Uterus (tissue), 4 donors: ENCODE measurements around the gene GHR. TPM values are rescaled to one million over a fixed set of nuclear protein-coding genes. Genes with fewer than 3 reads are reported as not detected.

Experiments used
- DNase-seq, 2 donors: peaks; one replicate each; pipeline ENCODE4 v3.0.0-alpha.2; 2019 to 2020
- H3K27ac ChIP-seq, 2 donors: fragments of 200-600 bp; sonication (generic); 1 replicate in 1 of 2; 2 replicates in 1 of 2; pipeline ENCODE4 v1.5.1; 2016 to 2018
- H3K27me3 ChIP-seq, 2 donors: fragments of 200-600 bp; sonication (generic); one replicate each; pipeline ENCODE4 v1.5.1; 2018 to 2019; ENCODE audit warnings: control low read depth in 1 of 2
- H3K36me3 ChIP-seq, 2 donors: fragments of 200-600 bp; sonication (generic); one replicate each; pipeline ENCODE4 v1.5.1; 2019; ENCODE audit warnings: control low read depth in 1 of 2
- H3K4me1 ChIP-seq, 2 donors: fragments of 200-600 bp; sonication (generic); one replicate each; pipeline ENCODE4 v1.5.1; 2018 to 2019; ENCODE audit warnings: control low read depth in 1 of 2
- H3K4me3 ChIP-seq, 2 donors: fragments of 200-600 bp; sonication (generic); 1 replicate in 1 of 2; 2 replicates in 1 of 2; pipeline ENCODE4 v1.5.1; 2018 to 2019; ENCODE audit warnings: mild to moderate bottlenecking in 1 of 2
- H3K9me3 ChIP-seq, 2 donors: fragments of 200-600 bp; sonication (generic); one replicate each; pipeline ENCODE4 v1.5.1; 2019; ENCODE audit warnings: control low read depth in 1 of 2
- CTCF ChIP-seq, 4 experiments: fragments of 200-600 bp in 2 of 4; fragments of 450-650 bp in 2 of 4; sonication (generic) in 2 of 4; IDR thresholded peaks; one replicate each; pipeline ENCODE4 v1.5.1; 2016 to 2019; ENCODE audit warnings: antibody characterized with exemption in 4 of 4, mild to moderate bottlenecking in 2 of 4, moderate library complexity in 1 of 4
- POLR2A ChIP-seq, 2 donors: fragments of 450-650 bp; IDR thresholded peaks; one replicate each; pipeline ENCODE4 v1.6.1; 2016; ENCODE audit warnings: antibody characterized with exemption in 2 of 2, mild to moderate bottlenecking in 1 of 2, moderate library complexity in 1 of 2
- intact Hi-C: fragments of 100-400 bp; cut with DNase I; formaldehyde crosslinking; loops from one replicate; pipeline ENCODE4 v1.15.1; 2023; ENCODE audit warnings: low total_unique reads
- total RNA-seq, 4 donors: library from RNA; depleted of rRNA in 3 of 4; stranded (reverse); fragments of >200 nt in 3 of 4; gene quantifications; one replicate each; pipeline versions ENCODE4 v1.1.0 to v1.2.4, GENCODE V29; 2014 to 2023
- donor health status: DM: yes; HTN: yes; CAD: no.

The GHR gene
- total RNA-seq, 4 donors from 2014 or later: 1.8 to 19.7 (median 5.6) TPM

- intact Hi-C loops: no loop called here
- no peak for DNase-seq
- peaks cover 0 to 7% of the 10 kb centered on the region in 2 donors for H3K9me3 ChIP-seq
- H3K36me3 ChIP-seq: no peaks in the 10 kb centered on the region
- no peaks in the 10 kb centered on the region for H3K27me3 ChIP-seq
- no peak overlapping the region for H3K4me3 ChIP-seq
- TF ChIP-seq CTCF (IDR thresholded peaks at IDR 0.05): no peak
- TF ChIP-seq POLR2A (IDR thresholded peaks at IDR 0.05): no peak
- H3K4me1 ChIP-seq: peaks cover 0 to 6% of the 10 kb centered on the region in 2 donors
- no peak overlapping the region for H3K27ac ChIP-seq
Observed at GRCh38 chr5:42483472-42484154, 60.4 kb downstream of the GHR start.

GRCh38 chr5:42487077-42487476 is 63.8 kb downstream of the GHR start:
- TF ChIP-seq POLR2A (IDR thresholded peaks at IDR 0.05): no peak
- TF ChIP-seq CTCF (IDR thresholded peaks at IDR 0.05): no peak
- H3K27ac ChIP-seq: no peak overlapping the region
- H3K4me3 ChIP-seq: no peak overlapping the region
- DNase-seq: no peak
- H3K27me3 ChIP-seq: no peaks in the 10 kb centered on the region
- H3K36me3 ChIP-seq: no peaks in the 10 kb centered on the region
- intact Hi-C loops: no loop called here
- H3K9me3 ChIP-seq: peaks cover 0 to 2% of the 10 kb centered on the region in 2 donors
- peaks cover 0 to 6% of the 10 kb centered on the region in 2 donors for H3K4me1 ChIP-seq

- Histone ChIP-seq H3K36me3 (no peaks in the 10 kb centered on the region), H3K27me3 (no peaks in the 10 kb centered on the region), H3K9me3 (no peaks in the 10 kb centered on the region), H3K4me1 (peaks cover 0 to 6% of the 10 kb centered on the region in 2 donors), H3K4me3 (no peak overlapping the region), H3K27ac (no peak overlapping the region)
- TF ChIP-seq CTCF (IDR thresholded peaks at IDR 0.05) (no peak), POLR2A (IDR thresholded peaks at IDR 0.05) (no peak)
- DNase-seq: no peak
- intact Hi-C loops: no loop called here
Observed at GRCh38 chr5:42487821-42488220, 64.6 kb downstream of the GHR start.

- TF ChIP-seq CTCF (IDR thresholded peaks at IDR 0.05) (no peak), POLR2A (IDR thresholded peaks at IDR 0.05) (no peak)
- no peaks in the 10 kb centered on the region for H3K4me1 ChIP-seq
Observed at GRCh38 chr5:42490831-42491230, 67.6 kb downstream of the GHR start.

GRCh38 chr5:42491699-42492098 is 68.5 kb downstream of the GHR start:
- H3K27me3 ChIP-seq: no peaks in the 10 kb centered on the region
- intact Hi-C loops: no loop called here
- no peak overlapping the region for H3K27ac ChIP-seq
- H3K9me3 ChIP-seq: no peaks in the 10 kb centered on the region
- TF ChIP-seq CTCF (IDR thresholded peaks at IDR 0.05) (no peak), POLR2A (IDR thresholded peaks at IDR 0.05) (no peak)
- no peaks in the 10 kb centered on the region for H3K4me1 ChIP-seq
- no peak overlapping the region for H3K4me3 ChIP-seq
- no peak for DNase-seq
- no peaks in the 10 kb centered on the region for H3K36me3 ChIP-seq

More at GRCh38 chr5:42490831-42491230, 67.6 kb downstream of the GHR start:
- no peak overlapping the region for H3K27ac ChIP-seq
- no peak overlapping the region for H3K4me3 ChIP-seq
- no peaks in the 10 kb centered on the region for H3K9me3 ChIP-seq
- DNase-seq: no peak
- intact Hi-C loops: no loop called here
- H3K36me3 ChIP-seq: no peaks in the 10 kb centered on the region
- no peaks in the 10 kb centered on the region for H3K27me3 ChIP-seq
